HEK293 (cell line): ENCODE results near the gene KCNAB1.

Source experiments
- CTCF ChIA-PET: fragments of 350-600 bp; formaldehyde crosslinking; extraction: SDS; loops from one replicate; lab custom pipeline; 2021; ENCODE audit warnings: antibody characterized with exemption; lab: Yijun Ruan, JAX
- POLR2A ChIA-PET: fragments of 300-600 bp; formaldehyde crosslinking; extraction: SDS; loops from one replicate; lab custom pipeline; 2020; ENCODE audit warnings: antibody characterized with exemption, inconsistent platforms; lab: Yijun Ruan, JAX
- H3K27ac ChIP-seq: fragments of 200-500 bp; sonication (Bioruptor generic); 2 replicates; pipeline ENCODE4 v1.5.1; 2014; ENCODE audit warnings: low read depth, low read length, control low read depth, inconsistent platforms; ENCODE audit errors: extremely low read depth
- H3K36me3 ChIP-seq, 2 experiments: fragments of 200-500 bp in 1 of 2; sonication (Bioruptor generic) in 1 of 2; 1 replicate in 1 of 2; 2 replicates in 1 of 2; pipeline ENCODE4 v1.5.1; 2014 to 2017; ENCODE audit warnings: inconsistent platforms in 2 of 2, low read length in 2 of 2; ENCODE audit not compliant: control insufficient read depth in 2 of 2, insufficient read depth in 1 of 2
- H3K4me1 ChIP-seq: fragments of 200-500 bp; sonication (Bioruptor generic); 2 replicates; pipeline ENCODE4 v1.5.1; 2014; ENCODE audit warnings: mild to moderate bottlenecking, low read length, inconsistent platforms; ENCODE audit not compliant: control insufficient read depth, insufficient read depth
- H3K4me3 ChIP-seq: 2 replicates; pipeline ENCODE4 v1.5.1; 2011; ENCODE audit warnings: low read depth, mild to moderate bottlenecking, control low read depth, low read length, moderate library complexity
- H3K9me3 ChIP-seq: fragments of 200-500 bp; sonication (Bioruptor generic); 2 replicates; pipeline ENCODE4 v1.5.1; 2014; ENCODE audit warnings: low read depth, low read length, inconsistent platforms; ENCODE audit not compliant: control insufficient read depth, insufficient read depth
- GLI4 ChIP-seq: fragments of 450-650 bp; formaldehyde crosslinking; IDR thresholded peaks from 2 replicates; pipeline ENCODE4 v1.5.1; 2016; ENCODE audit warnings: missing biosample characterization, missing genetic modification characterization
- MZF1 ChIP-seq: fragments of 450-650 bp; formaldehyde crosslinking; IDR thresholded peaks from 2 replicates; pipeline ENCODE4 v1.5.1; 2017; ENCODE audit warnings: missing biosample characterization, missing genetic modification characterization, borderline replicate concordance
- TSHZ1 ChIP-seq: fragments of 450-650 bp; formaldehyde crosslinking; IDR thresholded peaks from 2 replicates; pipeline ENCODE4 v1.5.1; 2016; ENCODE audit warnings: missing biosample characterization, missing genetic modification characterization, borderline replicate concordance
- ZBTB10 ChIP-seq: fragments of 450-650 bp; formaldehyde crosslinking; IDR thresholded peaks from 2 replicates; pipeline ENCODE4 v1.5.1; 2016; ENCODE audit warnings: missing biosample characterization, missing genetic modification characterization
- ZBTB21 ChIP-seq: fragments of 450-650 bp; formaldehyde crosslinking; IDR thresholded peaks from 2 replicates; pipeline ENCODE4 v1.5.1; 2017; ENCODE audit warnings: missing biosample characterization, missing genetic modification characterization
- ZFP69B ChIP-seq: fragments of 450-650 bp; formaldehyde crosslinking; IDR thresholded peaks from 2 replicates; pipeline ENCODE4 v1.5.1; 2016; ENCODE audit warnings: missing biosample characterization, missing genetic modification characterization
- ZNF114 ChIP-seq: fragments of 450-650 bp; formaldehyde crosslinking; IDR thresholded peaks from 2 replicates; pipeline ENCODE4 v1.5.0; 2017; ENCODE audit warnings: missing biosample characterization, missing genetic modification characterization
- ZNF184 ChIP-seq: fragments of 450-650 bp; IDR thresholded peaks from 2 replicates; pipeline ENCODE4 v1.5.1; 2018; ENCODE audit warnings: missing biosample characterization, mild to moderate bottlenecking, missing genetic modification characterization
- ZNF2 ChIP-seq: fragments of 450-650 bp; formaldehyde crosslinking; IDR thresholded peaks from 2 replicates; pipeline ENCODE4 v1.5.1; 2016; ENCODE audit warnings: missing biosample characterization, missing genetic modification characterization
- ZNF214 ChIP-seq: fragments of 450-650 bp; formaldehyde crosslinking; IDR thresholded peaks from 2 replicates; pipeline ENCODE4 v1.5.1; 2017; ENCODE audit warnings: missing biosample characterization, mild to moderate bottlenecking, missing genetic modification characterization, borderline replicate concordance
- ZNF221 ChIP-seq: fragments of 450-650 bp; formaldehyde crosslinking; IDR thresholded peaks from 2 replicates; pipeline ENCODE4 v1.5.1; 2017; ENCODE audit warnings: missing biosample characterization, missing genetic modification characterization, borderline replicate concordance
- ZNF274 ChIP-seq, 2 experiments: fragments of 200-500 bp in 1 of 2; fragments of 450-650 bp in 1 of 2; sonication (Bioruptor generic) in 1 of 2; formaldehyde crosslinking in 1 of 2; IDR thresholded peaks; 2 replicates each; pipeline versions ENCODE4 v1.5.1 to v1.6.1; 2014 to 2016; ENCODE audit warnings: borderline replicate concordance in 1 of 2, inconsistent platforms in 1 of 2, low read length in 1 of 2, missing biosample characterization in 1 of 2, missing genetic modification characterization in 1 of 2
- ZNF335 ChIP-seq: fragments of 450-650 bp; formaldehyde crosslinking; conservative IDR thresholded peaks from 2 replicates; pipeline ENCODE4 v1.5.1; 2016; ENCODE audit warnings: missing biosample characterization, missing genetic modification characterization
- ZNF362 ChIP-seq: fragments of 450-650 bp; formaldehyde crosslinking; IDR thresholded peaks from 2 replicates; pipeline ENCODE4 v1.5.1; 2016; ENCODE audit warnings: missing biosample characterization, missing genetic modification characterization
- ZNF433 ChIP-seq: fragments of 450-650 bp; formaldehyde crosslinking; IDR thresholded peaks from 2 replicates; pipeline ENCODE4 v1.5.1; 2016; ENCODE audit warnings: missing biosample characterization, missing genetic modification characterization, low read depth
- ZNF548 ChIP-seq: fragments of 450-650 bp; formaldehyde crosslinking; IDR thresholded peaks from 2 replicates; pipeline ENCODE4 v1.5.1; 2016; ENCODE audit warnings: missing biosample characterization, missing genetic modification characterization
- ZNF571 ChIP-seq: fragments of 450-650 bp; formaldehyde crosslinking; IDR thresholded peaks from 2 replicates; pipeline ENCODE4 v1.5.0; 2017; ENCODE audit warnings: missing biosample characterization, missing genetic modification characterization
- ZNF624 ChIP-seq: fragments of 450-650 bp; formaldehyde crosslinking; IDR thresholded peaks from 2 replicates; pipeline ENCODE4 v1.5.1; 2017; ENCODE audit warnings: missing biosample characterization, missing genetic modification characterization
- ZNF654 ChIP-seq: fragments of 450-650 bp; formaldehyde crosslinking; IDR thresholded peaks from 2 replicates; pipeline ENCODE4 v1.5.1; 2016; ENCODE audit warnings: low read depth, missing biosample characterization, missing genetic modification characterization
- ZNF660 ChIP-seq: fragments of 450-650 bp; IDR thresholded peaks from 2 replicates; pipeline ENCODE4 v1.5.1; 2018; ENCODE audit warnings: missing biosample characterization, mild to moderate bottlenecking, missing genetic modification characterization
- ZNF692 ChIP-seq: fragments of 450-650 bp; formaldehyde crosslinking; IDR thresholded peaks from 2 replicates; pipeline ENCODE4 v1.5.1; 2016; ENCODE audit warnings: missing biosample characterization, missing genetic modification characterization
- ZNF792 ChIP-seq: fragments of 450-650 bp; formaldehyde crosslinking; IDR thresholded peaks from 2 replicates; pipeline ENCODE4 v1.5.1; 2016; ENCODE audit warnings: missing biosample characterization, missing genetic modification characterization
- ZNF830 ChIP-seq: fragments of 450-650 bp; IDR thresholded peaks from 2 replicates; pipeline ENCODE4 v1.5.0; 2018; ENCODE audit warnings: missing biosample characterization, missing genetic modification characterization, low read depth, mild to moderate bottlenecking, moderate library complexity
- ZXDB ChIP-seq: fragments of 450-650 bp; formaldehyde crosslinking; IDR thresholded peaks from 2 replicates; pipeline ENCODE4 v1.5.1; 2016; ENCODE audit warnings: missing biosample characterization, missing genetic modification characterization

KCNAB1 gene

GRCh38 chr3:156106721-156107373, 13.5 kb upstream of the KCNAB1 start:
- Histone ChIP-seq H3K27ac (no peak overlapping the region), H3K4me1 (no peaks in the 10 kb centered on the region), H3K9me3 (no peaks in the 10 kb centered on the region)
- ChIA-PET CTCF (interaction anchor here (0.7 kb wide), 1 partner anchor 52 kb away, joined by 3 read pairs; no protein-coding TSS in a partner anchor), POLR2A (no interaction called here)
- TF ChIP-seq ZNF548 (no peak), ZNF692 (tag by site-specific recombination) (no peak), ZFP69B (no peak), TSHZ1 (tag by site-specific recombination) (no peak), ZNF2 (no peak), ZXDB (tag by site-specific recombination) (no peak)
- TF ChIP-seq, all 188 proteins: peak for 0
- Histone ChIP-seq H3K36me3 (no peaks in the 10 kb centered on the region), H3K4me3 (no peak overlapping the region)

- H3K27ac ChIP-seq = no peak overlapping the region
- H3K36me3 ChIP-seq = no peaks in the 10 kb centered on the region
- no peaks in the 10 kb centered on the region for H3K4me1 ChIP-seq
- no peak for TF ChIP-seq ZNF654 (tag by site-specific recombination)
- TF ChIP-seq ZNF792 (tag by site-specific recombination) = no peak
- no peak for TF ChIP-seq ZNF433
- TF ChIP-seq ZNF214 (tag by site-specific recombination) = no peak
- TF ChIP-seq ZNF571 (tag by site-specific recombination) = no peak
- no peak for TF ChIP-seq MZF1 (tag by site-specific recombination)
- TF ChIP-seq ZNF184 (tag by site-specific recombination) = no peak
- TF ChIP-seq ZNF114 (tag by site-specific recombination) = no peak
- TF ChIP-seq, all 188 proteins: peak for 0
- POLR2A ChIA-PET = no interaction called here
- H3K4me3 ChIP-seq = no peak overlapping the region
- CTCF ChIA-PET = no interaction called here
- no peaks in the 10 kb centered on the region for H3K9me3 ChIP-seq
Observed at GRCh38 chr3:156107504-156107903, 12.9 kb upstream of the KCNAB1 start.

- H3K4me3 ChIP-seq = no peak overlapping the region
- no peaks in the 10 kb centered on the region for H3K36me3 ChIP-seq
- no peaks in the 10 kb centered on the region for H3K9me3 ChIP-seq
- H3K4me1 ChIP-seq = no peaks in the 10 kb centered on the region
- H3K27ac ChIP-seq = no peak overlapping the region
- POLR2A ChIA-PET = no interaction called here
- CTCF ChIA-PET = no interaction called here
- TF ChIP-seq ZNF624 (tag by site-specific recombination) (no peak), ZNF335 (tag by site-specific recombination) (no peak), ZNF362 (no peak), ZBTB21 (tag by site-specific recombination) (no peak), ZBTB10 (tag by site-specific recombination) (no peak), ZNF184 (tag by site-specific recombination) (no peak), ZNF830 (tag by site-specific recombination) (no peak), ZNF660 (no peak), ZNF221 (tag by site-specific recombination) (no peak), GLI4 (tag by site-specific recombination) (no peak), ZNF274 (IDR thresholded peaks at IDR 0.05; ENCODE audit: low read length) (no peak), ZNF274 (tag by site-specific recombination; IDR thresholded peaks at IDR 0.05; ENCODE audit: borderline replicate concordance) (no peak)
Observed at GRCh38 chr3:156108616-156109015, 11.8 kb upstream of the KCNAB1 start.
